RWPE1 (cell line): ENCODE data around the gene SMIM35.

Experiments
- CTCF ChIA-PET: fragments of 350-600 bp; sonication (Branson Sonifier 250); formaldehyde crosslinking; extraction: SDS; loops from one replicate; lab custom pipeline; 2021; lab: Yijun Ruan, JAX
- POLR2A ChIA-PET: fragments of 400-600 bp; formaldehyde crosslinking; extraction: SDS; loops from one replicate; lab custom pipeline; 2020; ENCODE audit warnings: antibody characterized with exemption; ENCODE audit not compliant: low non-redundant PET; lab: Yijun Ruan, JAX
- DNase-seq: peaks from one replicate; pipeline ENCODE4 v3.0.0; 2012; ENCODE audit warnings: low spot score
- H3K27ac ChIP-seq: fragments of 450-650 bp; 2 replicates; pipeline ENCODE4 v1.5.1; 2017
- TF ChIP-seq, protein P1 (sequence below): fragments of 450-650 bp; conservative IDR thresholded peaks from 2 replicates; pipeline ENCODE4 v1.5.1; 2017; ENCODE audit warnings: low read depth, mild to moderate bottlenecking

SMIM35 gene

DNA sequence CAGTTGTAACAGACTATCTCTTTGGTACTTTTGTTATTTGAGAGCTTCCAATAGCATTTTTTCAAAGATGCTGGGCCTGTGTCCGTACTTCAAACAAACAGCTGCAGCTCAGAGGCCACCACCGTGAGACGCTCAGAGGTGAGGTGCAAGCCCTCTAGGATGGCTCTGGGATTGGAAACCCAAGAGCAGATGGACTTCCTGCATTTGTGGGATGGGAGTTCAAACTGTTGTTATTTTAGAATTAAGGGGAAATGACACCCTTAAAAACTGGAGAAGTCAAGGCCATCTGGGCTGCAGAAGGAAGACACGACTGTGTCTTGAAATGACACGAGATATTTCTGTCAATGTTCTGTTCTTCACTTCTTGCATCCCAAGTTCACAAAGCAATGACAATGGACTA lies 109.7 kb downstream of the SMIM35 start:
- ChIA-PET POLR2A (no interaction called here), CTCF (no interaction called here)

DNA sequence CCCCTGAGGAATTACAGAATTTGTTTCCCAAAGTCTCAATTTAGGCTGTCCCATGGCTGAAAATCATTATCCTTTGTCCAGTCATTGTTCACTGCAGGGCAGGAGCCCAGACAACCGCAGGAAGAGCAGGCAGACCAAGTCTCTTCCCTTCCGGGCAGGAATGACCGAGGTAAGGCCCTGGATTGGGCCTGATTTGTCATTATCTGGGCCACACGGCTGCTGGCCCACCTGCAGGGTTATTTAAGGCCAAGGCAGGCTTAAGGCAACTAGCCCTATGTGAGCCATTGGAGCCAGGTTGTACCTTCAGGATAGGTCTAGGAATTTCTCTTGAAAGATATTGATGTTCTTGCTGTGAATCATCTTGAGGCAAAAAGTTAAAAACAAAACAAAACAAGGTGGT lies 110.3 kb downstream of the SMIM35 start:
- no peak overlapping the region for H3K27ac ChIP-seq
- CTCF ChIA-PET: interaction anchor here (0.6 kb wide), 1 partner anchor 1765 kb away, joined by 3 read pairs; no protein-coding TSS in a partner anchor
- no peak for DNase-seq
- POLR2A ChIA-PET: no interaction called here
- TF ChIP-seq, protein P1, sequence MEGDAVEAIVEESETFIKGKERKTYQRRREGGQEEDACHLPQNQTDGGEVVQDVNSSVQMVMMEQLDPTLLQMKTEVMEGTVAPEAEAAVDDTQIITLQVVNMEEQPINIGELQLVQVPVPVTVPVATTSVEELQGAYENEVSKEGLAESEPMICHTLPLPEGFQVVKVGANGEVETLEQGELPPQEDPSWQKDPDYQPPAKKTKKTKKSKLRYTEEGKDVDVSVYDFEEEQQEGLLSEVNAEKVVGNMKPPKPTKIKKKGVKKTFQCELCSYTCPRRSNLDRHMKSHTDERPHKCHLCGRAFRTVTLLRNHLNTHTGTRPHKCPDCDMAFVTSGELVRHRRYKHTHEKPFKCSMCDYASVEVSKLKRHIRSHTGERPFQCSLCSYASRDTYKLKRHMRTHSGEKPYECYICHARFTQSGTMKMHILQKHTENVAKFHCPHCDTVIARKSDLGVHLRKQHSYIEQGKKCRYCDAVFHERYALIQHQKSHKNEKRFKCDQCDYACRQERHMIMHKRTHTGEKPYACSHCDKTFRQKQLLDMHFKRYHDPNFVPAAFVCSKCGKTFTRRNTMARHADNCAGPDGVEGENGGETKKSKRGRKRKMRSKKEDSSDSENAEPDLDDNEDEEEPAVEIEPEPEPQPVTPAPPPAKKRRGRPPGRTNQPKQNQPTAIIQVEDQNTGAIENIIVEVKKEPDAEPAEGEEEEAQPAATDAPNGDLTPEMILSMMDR: no peak

More for the DNA sequence above, 109.7 kb downstream of the SMIM35 start:
- TF ChIP-seq, protein P1: no peak
- DNase-seq: no peak
- no peak overlapping the region for H3K27ac ChIP-seq

DNA sequence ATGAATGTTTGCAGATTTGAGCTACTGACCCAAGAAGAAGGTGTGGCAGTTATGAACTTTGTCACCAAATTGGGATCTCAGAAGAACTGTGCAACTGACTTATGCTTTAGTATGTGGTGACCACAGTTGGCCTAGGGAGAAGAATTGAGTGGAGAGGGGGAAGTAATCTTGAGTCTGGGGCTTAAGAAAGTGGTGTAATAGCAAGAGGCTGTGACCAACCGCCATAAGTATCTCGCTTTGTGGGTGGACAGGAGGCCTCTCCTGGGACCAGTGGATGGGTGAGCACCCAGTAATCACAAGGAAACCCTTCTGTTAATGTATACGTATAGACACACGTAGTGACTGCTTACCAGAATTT lies 113.3 kb downstream of the SMIM35 start:
- no peak overlapping the region for H3K27ac ChIP-seq
- no peak for DNase-seq
- TF ChIP-seq, protein P1: no peak
- POLR2A ChIA-PET: no interaction called here
- CTCF ChIA-PET: interaction anchor here (0.6 kb wide), 1 partner anchor 44 kb away, joined by 3 read pairs; no protein-coding TSS in a partner anchor

DNA sequence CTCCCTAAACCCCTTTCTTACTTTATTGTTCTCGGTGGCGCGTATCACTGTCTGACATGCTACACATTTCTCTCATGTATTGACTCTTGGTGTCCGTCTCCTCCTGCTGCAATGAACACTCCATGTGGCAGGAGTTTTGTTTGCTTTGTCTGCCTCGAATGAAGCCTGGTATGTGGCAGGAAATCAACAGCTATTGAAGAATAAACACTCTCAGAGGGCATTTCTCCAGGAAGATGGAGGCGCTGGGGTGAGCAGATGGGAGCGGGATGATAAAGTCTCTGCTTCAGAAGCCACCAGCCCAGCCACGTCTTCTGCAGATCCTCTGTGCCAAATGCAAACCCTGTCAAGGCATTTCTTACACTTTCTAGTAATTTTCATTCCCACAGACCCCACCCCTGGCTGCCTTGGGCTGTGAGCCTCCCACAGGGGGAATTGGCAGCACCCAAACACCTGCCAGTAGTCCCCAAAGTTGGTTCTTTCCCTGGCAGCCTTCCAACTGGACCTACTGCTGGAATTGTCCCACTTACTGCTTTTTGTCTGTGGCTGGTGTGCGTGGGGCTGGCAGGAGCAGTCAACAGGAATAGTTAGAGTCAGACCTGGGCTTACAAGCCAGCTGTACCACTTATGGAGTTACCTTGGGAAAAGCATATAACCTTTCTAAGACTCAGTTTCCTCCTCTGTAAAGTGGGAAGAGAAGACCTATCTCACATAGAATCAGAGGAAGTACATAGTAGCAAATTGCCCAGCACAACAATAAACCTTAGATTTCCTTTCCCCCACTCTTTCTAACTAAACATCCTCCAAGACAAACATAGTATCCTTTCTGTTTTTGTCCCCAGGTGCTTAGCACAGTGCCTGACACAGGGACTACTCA lies 113.9 kb downstream of the SMIM35 start:
- no peak overlapping the region for H3K27ac ChIP-seq
- POLR2A ChIA-PET: no interaction called here
- TF ChIP-seq, protein P1: no peak
- CTCF ChIA-PET: interaction anchor here (0.6 kb wide), 1 partner anchor 43 kb away, joined by 3 read pairs; no protein-coding TSS in a partner anchor
- no peak for DNase-seq

DNA sequence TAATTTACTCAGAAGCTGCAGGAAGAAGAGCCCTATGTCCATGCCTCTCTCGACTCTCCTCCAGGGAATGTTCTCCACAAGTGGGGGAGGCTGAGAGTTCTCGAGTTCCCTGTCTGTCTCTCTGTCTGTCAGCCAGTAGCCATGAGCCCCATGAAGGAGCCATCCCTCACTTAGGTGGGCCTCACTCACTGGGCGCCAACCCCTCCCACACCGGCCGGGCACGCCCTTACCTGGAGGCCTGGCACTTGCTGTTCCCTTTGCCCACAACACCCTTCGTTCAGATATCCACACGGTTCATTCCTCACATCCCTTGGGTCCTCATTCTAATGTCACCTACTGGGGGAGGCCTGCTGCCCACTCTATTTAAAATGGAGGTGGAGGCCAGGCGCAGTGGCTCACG lies 114.7 kb downstream of the SMIM35 start:
- no peak for DNase-seq
- H3K27ac ChIP-seq: no peak overlapping the region
- POLR2A ChIA-PET: no interaction called here
- TF ChIP-seq, protein P1: no peak
- CTCF ChIA-PET: no interaction called here

DNA sequence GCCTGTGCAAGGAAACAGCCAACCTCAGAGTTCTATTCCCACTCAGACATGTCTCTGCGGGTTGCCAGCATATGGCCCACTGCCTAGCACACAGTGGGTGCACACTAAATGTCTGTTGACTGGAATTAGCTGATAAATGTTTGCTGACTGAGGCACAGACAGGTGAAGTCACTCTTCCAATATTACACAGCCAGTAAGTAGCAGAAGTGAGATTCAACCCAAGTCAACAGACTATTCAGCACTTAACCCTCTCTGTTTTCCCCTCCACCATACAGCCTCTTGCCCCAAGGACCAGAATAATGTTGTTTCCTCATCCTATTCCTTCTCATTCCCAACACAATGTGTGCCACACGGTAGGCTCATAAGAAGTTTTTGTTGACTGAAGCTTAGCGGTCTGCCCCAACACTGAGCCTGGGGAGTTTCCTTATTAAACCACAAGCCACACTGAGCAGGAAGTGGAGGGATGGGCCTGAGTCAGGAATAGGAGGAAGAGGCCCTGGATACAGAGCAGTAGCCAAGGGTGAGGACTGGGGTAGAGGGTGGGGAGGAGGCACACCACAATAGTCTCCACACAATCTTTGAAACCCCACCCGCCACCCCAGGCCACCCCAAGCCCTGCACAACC lies 116.3 kb downstream of the SMIM35 start:
- ChIA-PET CTCF (interaction anchor here (0.8 kb wide), 1 partner anchor 127 kb away, joined by 3 read pairs; no protein-coding TSS in a partner anchor), POLR2A (no interaction called here)
- DNase-seq: no peak
- TF ChIP-seq, protein P1: no peak
- no peak overlapping the region for H3K27ac ChIP-seq
